CD4-positive, alpha-beta T cell treated with Interleukin-2 at 100 ng/mL for 4 hours (primary cell): ENCODE data around the gene SREK1.
"Not testable (repeated sequence)": the region's sequence is repeated elsewhere in the genome, so short reads cannot be mapped to it uniquely, and the experiment has no call there.

Source experiments
- DNase-seq: peaks from one replicate; pipeline ENCODE4 v3.0.0-alpha.2; 2020; ENCODE audit warnings: low spot score

Gene SREK1

DNA sequence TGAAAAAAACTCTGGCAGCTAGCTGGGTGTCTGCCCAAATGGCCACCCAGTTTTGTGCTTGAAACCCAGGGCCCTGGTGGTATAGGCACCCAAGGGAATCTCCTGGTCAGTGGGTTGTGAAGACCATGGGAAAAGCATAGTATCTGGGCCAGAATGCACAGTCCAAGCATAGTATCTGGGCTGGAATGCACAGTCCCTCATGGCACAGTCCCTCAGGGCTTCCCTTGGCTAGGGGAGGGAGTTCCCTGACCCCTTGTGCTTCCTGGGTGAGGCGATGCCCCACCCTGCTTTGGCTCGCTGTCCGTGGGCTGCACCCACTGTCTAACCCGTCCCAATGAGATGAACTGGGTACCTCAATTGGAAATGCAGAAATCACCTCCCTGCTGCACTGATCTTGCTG, 78.8 kb downstream of the SREK1 start:
- DNase-seq, result not testable (repeated sequence)

DNA sequence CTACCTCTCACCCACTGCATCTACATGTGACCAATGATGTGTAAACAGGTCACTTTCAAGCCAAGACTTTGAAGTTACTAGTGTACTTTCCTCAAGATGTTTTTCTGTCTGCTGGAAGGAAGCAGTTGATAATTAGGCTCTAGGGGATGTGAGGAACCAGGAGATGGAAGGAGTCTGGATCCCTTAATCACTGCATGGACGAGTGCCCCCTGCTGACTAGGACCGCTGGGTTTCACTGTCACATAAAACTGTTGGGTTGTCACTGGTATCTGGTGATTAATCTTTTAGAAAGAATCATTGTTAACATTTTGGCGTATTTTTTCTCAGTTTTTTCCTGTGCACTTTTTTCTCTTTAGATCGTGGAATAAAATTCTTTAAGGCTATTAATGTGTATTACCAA, 79.5 kb downstream of the SREK1 start:
- no peak for DNase-seq

DNA sequence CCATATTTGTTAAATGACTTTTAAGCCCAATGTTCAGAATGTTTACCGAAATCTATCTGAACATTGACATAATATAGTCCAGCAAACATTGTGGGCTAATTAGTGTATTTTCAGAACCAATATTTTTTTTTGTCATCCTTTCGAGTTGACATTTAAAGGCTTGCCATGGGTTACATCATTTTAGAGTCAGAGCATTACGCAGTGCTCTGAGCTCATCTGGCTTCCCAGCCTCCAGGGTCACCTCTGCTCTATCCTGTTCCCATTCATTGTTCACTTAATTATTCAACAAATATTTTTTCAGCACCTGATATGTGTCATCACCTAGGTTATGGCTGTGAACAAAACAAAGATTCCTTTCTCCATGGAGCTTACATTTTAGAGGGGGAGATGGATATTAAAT, 80.2 kb downstream of the SREK1 start:
- DNase-seq, result no peak

DNA sequence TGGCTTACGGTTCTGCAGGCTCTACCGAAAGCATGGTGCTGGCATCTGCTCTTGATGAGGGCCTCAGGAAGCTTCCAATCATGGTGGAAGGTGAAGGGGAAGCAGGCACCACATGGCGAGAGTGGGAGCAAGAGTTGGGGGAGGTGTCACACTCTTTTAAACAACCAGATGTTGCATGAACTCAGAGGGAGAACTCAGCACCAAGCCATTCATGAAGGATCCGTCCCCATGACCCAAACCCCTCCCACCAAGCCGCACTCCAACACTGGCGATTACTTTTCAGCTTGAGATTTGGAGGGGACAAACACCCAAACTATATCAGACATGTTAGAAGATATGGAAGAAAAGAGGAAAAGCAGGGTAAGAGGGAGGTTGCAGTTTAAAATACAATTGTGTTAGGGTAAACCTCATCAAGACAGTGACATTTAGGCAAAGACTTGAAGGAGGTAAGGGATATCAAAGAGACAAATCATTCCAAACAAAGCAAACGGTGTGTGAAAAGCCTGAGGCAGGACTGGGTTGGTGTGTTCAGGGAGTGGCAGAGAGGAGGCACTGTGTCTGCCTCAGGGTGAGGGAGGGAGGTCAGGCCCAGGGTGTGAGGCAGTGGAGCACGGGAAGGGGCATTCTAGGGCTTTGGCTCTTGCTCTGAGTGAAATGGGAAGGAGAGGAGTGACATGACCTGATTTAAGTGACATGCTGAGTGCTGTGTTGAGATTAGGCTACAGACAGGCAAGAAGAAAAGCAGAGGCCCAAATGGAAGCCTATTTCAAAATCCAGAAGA, 80.9 kb downstream of the SREK1 start:
- no peak for DNase-seq

DNA sequence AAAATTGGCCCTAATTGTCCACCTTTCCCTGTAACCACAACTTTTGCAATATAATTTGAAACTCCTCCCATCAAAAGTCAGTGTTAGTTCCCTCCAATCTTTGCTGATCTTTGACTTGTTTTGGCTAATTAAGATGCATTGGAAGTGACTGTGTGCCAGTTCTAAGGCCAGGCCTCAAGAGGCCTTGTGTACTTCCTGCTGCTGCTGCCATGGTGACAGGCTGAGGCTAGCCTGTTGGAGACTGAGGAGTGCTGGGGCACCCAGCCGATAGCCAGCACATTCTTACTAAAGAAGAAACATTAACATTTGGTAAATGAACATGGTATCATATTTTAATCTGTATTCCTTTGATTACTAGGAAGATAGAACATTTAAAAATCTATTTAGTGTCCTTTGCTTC, 86.5 kb downstream of the SREK1 start:
- no peak for DNase-seq

DNA sequence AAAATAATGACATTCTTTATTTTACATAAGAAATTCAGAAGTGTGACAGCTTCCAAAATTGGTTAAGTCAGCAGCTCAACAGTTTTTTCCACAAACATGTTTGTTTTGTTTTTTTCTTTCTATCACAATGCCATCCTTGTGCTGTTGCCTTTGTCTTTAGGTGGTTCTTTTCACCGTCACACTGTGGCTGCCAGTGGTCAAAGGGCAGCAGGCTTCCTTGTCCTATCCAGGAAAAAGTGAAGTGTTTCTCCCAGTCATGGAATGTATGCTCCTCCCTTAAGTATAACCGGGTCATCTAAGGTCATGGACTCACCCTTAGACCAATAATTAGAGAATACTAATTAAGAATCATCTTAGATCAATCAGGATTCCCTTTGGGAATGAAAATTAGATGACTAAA, 87.4 kb downstream of the SREK1 start:
- DNase-seq, result no peak

DNA sequence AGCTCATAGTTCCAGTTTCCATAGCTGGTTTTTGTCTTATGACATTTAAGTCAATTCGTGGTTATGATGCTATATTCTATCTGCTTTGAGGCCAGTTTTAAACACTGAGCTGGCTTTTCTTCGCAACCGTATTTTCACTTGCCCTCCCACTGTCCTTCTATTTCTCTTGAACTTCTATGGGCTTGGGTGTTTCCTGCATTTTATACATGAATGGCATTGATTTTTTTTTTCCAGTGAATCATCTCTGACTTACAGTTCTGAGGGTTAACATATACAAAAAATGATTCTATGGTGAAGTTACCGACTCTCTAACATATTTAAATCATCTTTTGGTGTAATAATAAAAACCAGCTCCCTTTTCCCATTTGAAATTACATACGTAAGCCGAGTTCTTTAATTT, 88.2 kb downstream of the SREK1 start:
- DNase-seq, result no peak

DNA sequence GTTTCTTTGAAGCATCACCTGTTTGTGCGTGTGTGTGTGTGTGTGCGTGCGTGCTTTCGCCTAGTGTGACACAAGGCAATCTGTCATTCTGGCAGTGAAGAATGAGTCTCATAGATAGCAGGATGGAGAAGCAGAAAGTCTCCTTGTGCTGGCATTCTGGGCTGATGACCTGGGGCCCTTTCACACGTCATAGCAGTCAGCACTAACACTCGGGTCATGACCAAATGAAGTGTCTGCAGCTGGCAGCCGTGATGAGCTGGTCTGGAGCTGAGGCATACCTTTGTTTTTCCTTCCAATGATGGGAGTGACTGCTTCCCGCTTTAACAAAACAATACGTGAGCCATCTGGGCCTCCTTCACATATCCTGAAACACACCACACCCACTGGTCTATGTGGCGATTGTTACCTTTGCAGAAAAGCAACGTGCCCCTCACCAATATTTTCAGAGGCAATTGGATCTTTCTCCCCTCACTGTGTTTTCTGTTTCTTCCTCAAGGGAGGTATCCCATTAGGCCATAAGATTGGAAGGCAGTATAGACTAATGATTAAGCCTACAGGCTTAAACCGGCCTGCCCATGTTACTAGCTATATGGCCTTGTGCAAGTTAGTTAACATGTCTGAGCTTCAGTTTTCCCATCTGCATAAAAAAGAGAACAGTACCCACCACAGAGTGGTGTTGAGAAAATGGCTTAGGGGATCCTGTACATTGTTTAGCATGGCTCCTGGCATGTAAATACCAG, 88.8 kb downstream of the SREK1 start:
- DNase-seq, result no peak
